ENCODE results near the gene THEM5.

The THEM5 gene

GRCh38 chr1:151807766-151808165 is 45.7 kb downstream of the THEM5 start:
- no peak for FAIRE-seq
- no peak for TF ChIP-seq CTCF (IDR thresholded peaks at IDR 0.05; ENCODE audit: insufficient read depth, missing control alignments)
- no peak for DNase-seq (ENCODE audit: insufficient read length, low spot score)

GRCh38 chr1:151807131-151807530 is 46.4 kb downstream of the THEM5 start:
- TF ChIP-seq CTCF (IDR thresholded peaks at IDR 0.05; ENCODE audit: insufficient read depth, missing control alignments), result no peak
- FAIRE-seq, result no peak

GRCh38 chr1:151806170-151806569 is 47.3 kb downstream of the THEM5 start:
- TF ChIP-seq CTCF (IDR thresholded peaks at IDR 0.05; ENCODE audit: insufficient read depth, missing control alignments), result no peak
- DNase-seq (ENCODE audit: insufficient read length, low spot score) (no peak), FAIRE-seq (no peak)

More at GRCh38 chr1:151807131-151807530, 46.4 kb downstream of the THEM5 start:
- no peak for DNase-seq (ENCODE audit: insufficient read length, low spot score)

- TF ChIP-seq CTCF (IDR thresholded peaks at IDR 0.05; ENCODE audit: insufficient read depth, missing control alignments), result no peak
- no peak for DNase-seq (ENCODE audit: insufficient read length, low spot score)
- FAIRE-seq, result no peak
Measured at GRCh38 chr1:151805066-151805820, 48.3 kb downstream of the THEM5 start, which contains the start of gene LINGO4. LINGO4 (minus strand) TSS chr1:151805419; CDS start chr1:151802704, 2,715 bp downstream.

- FAIRE-seq (no peak), DNase-seq (ENCODE audit: insufficient read length, low spot score) (no peak)
- TF ChIP-seq CTCF (IDR thresholded peaks at IDR 0.05; ENCODE audit: insufficient read depth, missing control alignments), result no peak
Measured at GRCh38 chr1:151803915-151804314, 49.6 kb downstream of the THEM5 start.

GRCh38 chr1:151803164-151803563 is 50.3 kb downstream of the THEM5 start:
- DNase-seq (ENCODE audit: insufficient read length, low spot score) (no peak), FAIRE-seq (no peak)
- no peak for TF ChIP-seq CTCF (IDR thresholded peaks at IDR 0.05; ENCODE audit: insufficient read depth, missing control alignments)

- no peak for TF ChIP-seq CTCF (IDR thresholded peaks at IDR 0.05; ENCODE audit: insufficient read depth, missing control alignments)
- no peak for DNase-seq (ENCODE audit: insufficient read length, low spot score)
- FAIRE-seq, result no peak
Measured at GRCh38 chr1:151802372-151802771, 51.1 kb downstream of the THEM5 start.
